ENCODE data around the gene NCAM1. TPM values are rescaled to one million over a fixed set of nuclear protein-coding genes. Genes with fewer than 3 reads are reported as not detected.

Gene NCAM1
- total RNA-seq, 1 experiment from 2014 or later: 0.22 TPM

DNA sequence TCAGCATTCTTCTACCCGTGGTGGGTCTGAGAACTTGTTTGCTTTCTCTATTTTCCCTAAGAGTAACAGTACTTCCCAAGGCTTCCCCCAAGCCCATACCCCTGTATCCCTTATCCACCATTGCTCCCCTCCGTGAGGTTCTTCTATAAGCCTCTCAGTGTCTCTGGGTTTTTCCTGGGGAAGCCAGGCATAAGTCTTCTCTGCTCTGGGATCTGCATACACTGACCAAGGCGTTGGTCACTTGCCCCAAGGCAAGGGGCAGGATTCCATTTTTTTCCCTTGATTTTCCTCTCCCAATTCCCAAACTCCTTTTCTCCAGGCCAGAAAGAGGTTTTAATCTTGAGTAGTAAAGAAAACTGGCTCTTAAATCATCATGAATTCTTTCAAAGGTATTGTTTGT is 27.2 kb upstream of the NCAM1 start:
- H3K4me1 ChIP-seq (ENCODE audit: control insufficient read depth in 1 of 2, insufficient read depth in 2 of 2, low read length in 2 of 2): no peaks in the 10 kb centered on the region
- no peak overlapping the region for H3K4me3 ChIP-seq (replicated peaks in 1 of 2; ENCODE audit: low read depth in 1 of 2, low read length in 2 of 2)
- ChIA-PET POLR2A (no interaction called here), CTCF (no interaction called here), RAD21 (ENCODE audit: low non-redundant PET in 1 of 2, low total read pairs in 2 of 2, uncharacterized antibody in 2 of 2, unreplicated experiment in 2 of 2) (no interaction called here)
- H3K9me3 ChIP-seq (ENCODE audit: control insufficient read depth in 1 of 2, insufficient read depth in 1 of 2, low read depth in 1 of 2, low read length in 2 of 2): no peaks in the 10 kb centered on the region
- no peak overlapping the region for H2AFZ ChIP-seq (ENCODE audit: low read depth, low read length, poor library complexity, severe bottlenecking)
- ATAC-seq (no peak), DNase-seq (ENCODE audit: low read depth, low spot score) (no peak)
- BruUV-seq (replicated peaks): no TSS peak
- no peak for TF ChIP-seq EZH2 (IDR thresholded peaks at IDR 0.05)
- intact Hi-C loops (cut with micrococcal nuclease): no loop called here
- H4K20me1 ChIP-seq (ENCODE audit: insufficient read depth): no peaks in the 10 kb centered on the region
- no peaks in the 10 kb centered on the region for H3K36me3 ChIP-seq (ENCODE audit: control insufficient read depth in 1 of 2, insufficient read depth in 2 of 2, low read length in 2 of 2)
- H3K27ac ChIP-seq (ENCODE audit: low read depth, low read length): no peak overlapping the region
- H3K9me2 ChIP-seq (ENCODE audit: insufficient read depth): no peaks in the 10 kb centered on the region
- H3K79me2 ChIP-seq (ENCODE audit: insufficient read depth, low read length): no peaks in the 10 kb centered on the region
- no peak overlapping the region for H3K4me2 ChIP-seq (ENCODE audit: low read length)
- H3K9ac ChIP-seq (ENCODE audit: low read length): no peak overlapping the region
- H3K27me3 ChIP-seq (ENCODE audit: insufficient read depth, low read length): peaks cover 59% of the 10 kb centered on the region

DNA sequence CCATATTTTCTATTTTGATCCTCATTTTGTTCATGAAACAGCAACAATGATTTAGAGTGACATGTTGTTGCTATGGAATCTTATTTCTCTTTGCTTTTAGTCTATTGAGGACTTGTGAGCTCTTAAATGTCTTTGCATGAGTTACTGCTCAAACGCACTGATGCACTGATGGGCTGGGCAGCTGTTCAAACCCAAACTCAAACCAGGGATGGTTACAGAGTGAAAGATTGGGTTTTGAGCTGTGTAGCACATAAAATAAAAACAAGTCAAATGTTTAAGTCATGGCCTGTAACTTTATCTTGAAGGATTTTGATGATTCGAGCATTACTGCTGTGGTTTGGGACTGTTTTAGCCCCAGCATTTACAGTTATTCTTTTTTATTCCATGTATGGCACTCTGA is 20.1 kb upstream of the NCAM1 start:
- Histone ChIP-seq H3K9ac (ENCODE audit: low read length) (no peak overlapping the region), H3K4me1 (ENCODE audit: control insufficient read depth in 1 of 2, insufficient read depth in 2 of 2, low read length in 2 of 2) (no peaks in the 10 kb centered on the region), H3K79me2 (ENCODE audit: insufficient read depth, low read length) (no peaks in the 10 kb centered on the region), H3K4me2 (ENCODE audit: low read length) (no peak overlapping the region), H2AFZ (ENCODE audit: low read depth, low read length, poor library complexity, severe bottlenecking) (no peak overlapping the region), H3K27me3 (ENCODE audit: insufficient read depth, low read length) (peaks cover 26% of the 10 kb centered on the region), H3K9me3 (ENCODE audit: control insufficient read depth in 1 of 2, insufficient read depth in 1 of 2, low read depth in 1 of 2, low read length in 2 of 2) (no peaks in the 10 kb centered on the region), H3K27ac (ENCODE audit: low read depth, low read length) (no peak overlapping the region), H3K4me3 (replicated peaks in 1 of 2; ENCODE audit: low read depth in 1 of 2, low read length in 2 of 2) (no peak overlapping the region), H4K20me1 (ENCODE audit: insufficient read depth) (no peaks in the 10 kb centered on the region; the same call in 1 of the 2 replicates), H3K9me2 (ENCODE audit: insufficient read depth) (no peaks in the 10 kb centered on the region), H3K36me3 (ENCODE audit: control insufficient read depth in 1 of 2, insufficient read depth in 2 of 2, low read length in 2 of 2) (no peaks in the 10 kb centered on the region)
- no TSS peak for BruUV-seq (replicated peaks)
- ChIA-PET RAD21 (ENCODE audit: low non-redundant PET in 1 of 2, low total read pairs in 2 of 2, uncharacterized antibody in 2 of 2, unreplicated experiment in 2 of 2) (no interaction called here), POLR2A (no interaction called here), CTCF (no interaction called here)
- DNase-seq (ENCODE audit: low read depth, low spot score): no peak
- ATAC-seq: no peak
- TF ChIP-seq POLR2AphosphoS5 (IDR thresholded peaks at IDR 0.05; ENCODE audit: low read depth, low read length): no peak
- TF ChIP-seq SIN3A (IDR thresholded peaks at IDR 0.05; ENCODE audit: low read depth): no peak
- TF ChIP-seq CEBPB (IDR thresholded peaks at IDR 0.05; ENCODE audit: low read depth): no peak
- no peak for TF ChIP-seq TCF7L2 (IDR thresholded peaks at IDR 0.05; ENCODE audit: borderline replicate concordance, extremely low read depth, insufficient read depth, insufficient read length)
- TF ChIP-seq, protein P1, sequence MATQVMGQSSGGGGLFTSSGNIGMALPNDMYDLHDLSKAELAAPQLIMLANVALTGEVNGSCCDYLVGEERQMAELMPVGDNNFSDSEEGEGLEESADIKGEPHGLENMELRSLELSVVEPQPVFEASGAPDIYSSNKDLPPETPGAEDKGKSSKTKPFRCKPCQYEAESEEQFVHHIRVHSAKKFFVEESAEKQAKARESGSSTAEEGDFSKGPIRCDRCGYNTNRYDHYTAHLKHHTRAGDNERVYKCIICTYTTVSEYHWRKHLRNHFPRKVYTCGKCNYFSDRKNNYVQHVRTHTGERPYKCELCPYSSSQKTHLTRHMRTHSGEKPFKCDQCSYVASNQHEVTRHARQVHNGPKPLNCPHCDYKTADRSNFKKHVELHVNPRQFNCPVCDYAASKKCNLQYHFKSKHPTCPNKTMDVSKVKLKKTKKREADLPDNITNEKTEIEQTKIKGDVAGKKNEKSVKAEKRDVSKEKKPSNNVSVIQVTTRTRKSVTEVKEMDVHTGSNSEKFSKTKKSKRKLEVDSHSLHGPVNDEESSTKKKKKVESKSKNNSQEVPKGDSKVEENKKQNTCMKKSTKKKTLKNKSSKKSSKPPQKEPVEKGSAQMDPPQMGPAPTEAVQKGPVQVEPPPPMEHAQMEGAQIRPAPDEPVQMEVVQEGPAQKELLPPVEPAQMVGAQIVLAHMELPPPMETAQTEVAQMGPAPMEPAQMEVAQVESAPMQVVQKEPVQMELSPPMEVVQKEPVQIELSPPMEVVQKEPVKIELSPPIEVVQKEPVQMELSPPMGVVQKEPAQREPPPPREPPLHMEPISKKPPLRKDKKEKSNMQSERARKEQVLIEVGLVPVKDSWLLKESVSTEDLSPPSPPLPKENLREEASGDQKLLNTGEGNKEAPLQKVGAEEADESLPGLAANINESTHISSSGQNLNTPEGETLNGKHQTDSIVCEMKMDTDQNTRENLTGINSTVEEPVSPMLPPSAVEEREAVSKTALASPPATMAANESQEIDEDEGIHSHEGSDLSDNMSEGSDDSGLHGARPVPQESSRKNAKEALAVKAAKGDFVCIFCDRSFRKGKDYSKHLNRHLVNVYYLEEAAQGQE (IDR thresholded peaks at IDR 0.05; ENCODE audit: low read depth): no peak
- TF ChIP-seq, protein P2, sequence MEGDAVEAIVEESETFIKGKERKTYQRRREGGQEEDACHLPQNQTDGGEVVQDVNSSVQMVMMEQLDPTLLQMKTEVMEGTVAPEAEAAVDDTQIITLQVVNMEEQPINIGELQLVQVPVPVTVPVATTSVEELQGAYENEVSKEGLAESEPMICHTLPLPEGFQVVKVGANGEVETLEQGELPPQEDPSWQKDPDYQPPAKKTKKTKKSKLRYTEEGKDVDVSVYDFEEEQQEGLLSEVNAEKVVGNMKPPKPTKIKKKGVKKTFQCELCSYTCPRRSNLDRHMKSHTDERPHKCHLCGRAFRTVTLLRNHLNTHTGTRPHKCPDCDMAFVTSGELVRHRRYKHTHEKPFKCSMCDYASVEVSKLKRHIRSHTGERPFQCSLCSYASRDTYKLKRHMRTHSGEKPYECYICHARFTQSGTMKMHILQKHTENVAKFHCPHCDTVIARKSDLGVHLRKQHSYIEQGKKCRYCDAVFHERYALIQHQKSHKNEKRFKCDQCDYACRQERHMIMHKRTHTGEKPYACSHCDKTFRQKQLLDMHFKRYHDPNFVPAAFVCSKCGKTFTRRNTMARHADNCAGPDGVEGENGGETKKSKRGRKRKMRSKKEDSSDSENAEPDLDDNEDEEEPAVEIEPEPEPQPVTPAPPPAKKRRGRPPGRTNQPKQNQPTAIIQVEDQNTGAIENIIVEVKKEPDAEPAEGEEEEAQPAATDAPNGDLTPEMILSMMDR (IDR thresholded peaks at IDR 0.05 in 2 of 3, conservative IDR thresholded peaks at IDR 0.05 in 1 of 3; ENCODE audit: borderline replicate concordance in 1 of 3, insufficient read depth in 1 of 3, low read depth in 2 of 3, low read length in 2 of 3): no peak
- TF ChIP-seq EZH2phosphoT487 (IDR thresholded peaks at IDR 0.05; ENCODE audit: borderline replicate concordance): no peak
- TF ChIP-seq CBX3 (IDR thresholded peaks at IDR 0.05; ENCODE audit: low read depth): no peak
- no peak for TF ChIP-seq YY1 (IDR thresholded peaks at IDR 0.05; ENCODE audit: extremely low read depth, insufficient replicate concordance, low read depth, low read length)
- TF ChIP-seq ZNF274 (IDR thresholded peaks at IDR 0.05; ENCODE audit: low read depth, low read length): no peak
- no peak for TF ChIP-seq SP1 (IDR thresholded peaks at IDR 0.05; ENCODE audit: low read depth)
- TF ChIP-seq ELF1 (IDR thresholded peaks at IDR 0.05; ENCODE audit: borderline replicate concordance, low read depth): no peak
- TF ChIP-seq MAX (IDR thresholded peaks at IDR 0.05): no peak
- TF ChIP-seq EZH2 (IDR thresholded peaks at IDR 0.05): no peak
- no peak for TF ChIP-seq RAD21 (IDR thresholded peaks at IDR 0.05; ENCODE audit: low read depth)
- intact Hi-C loops (cut with micrococcal nuclease): no loop called here
